HFF-Myc (cell line): ENCODE results near the gene BRSK1.

Experiments
- DNase-seq: peaks from one replicate; pipeline ENCODE4 v3.0.0-alpha.2; 2011; ENCODE audit warnings: low read depth; ENCODE audit errors: extremely low read depth
- H3K4me3 ChIP-seq: replicated peaks from 2 replicates; pipeline ENCODE4 v1.5.1; 2011; ENCODE audit warnings: low read depth, mild to moderate bottlenecking, control low read depth, low read length
- CTCF ChIP-seq: IDR thresholded peaks from 2 replicates; pipeline ENCODE4 v1.5.1; 2012; ENCODE audit warnings: mild to moderate bottlenecking, low read depth, low read length, control low read depth; ENCODE audit errors: missing control alignments

Gene BRSK1

GRCh38 chr19:55266404-55266803, 17.4 kb upstream of the BRSK1 start:
- no peak for TF ChIP-seq CTCF
- no peak for DNase-seq
- H3K4me3 ChIP-seq, result no peak overlapping the region

GRCh38 chr19:55266840-55267239, 17.0 kb upstream of the BRSK1 start:
- no peak overlapping the region for H3K4me3 ChIP-seq
- TF ChIP-seq CTCF, result no peak
- no peak for DNase-seq

GRCh38 chr19:55269299-55269698, 14.5 kb upstream of the BRSK1 start:
- no peak overlapping the region for H3K4me3 ChIP-seq
- DNase-seq, result no peak
- TF ChIP-seq CTCF, result no peak

- no peak overlapping the region for H3K4me3 ChIP-seq
- TF ChIP-seq CTCF, result no peak
- DNase-seq, result no peak
Observed at GRCh38 chr19:55270172-55270942, 13.4 kb upstream of the BRSK1 start.

GRCh38 chr19:55272142-55272541, 11.7 kb upstream of the BRSK1 start:
- TF ChIP-seq CTCF, result no peak
- H3K4me3 ChIP-seq, result no peak overlapping the region
- no peak for DNase-seq

- no peak for TF ChIP-seq CTCF
Observed at GRCh38 chr19:55273978-55274707, 9.7 kb upstream of the BRSK1 start.

More at GRCh38 chr19:55273978-55274707, 9.7 kb upstream of the BRSK1 start:
- DNase-seq, result no peak
- H3K4me3 ChIP-seq, result no peak overlapping the region
